CD4-positive, alpha-beta T cell treated with Interferon gamma for 1 hour (primary cell): ENCODE data around the gene MAP1S.
A peak's percentile ranks its signal among the peaks of the same experiment; 100 is the strongest.

Experiments
- DNase-seq: peaks from one replicate; pipeline ENCODE4 v3.0.0-alpha.2; 2020

The MAP1S gene

DNA sequence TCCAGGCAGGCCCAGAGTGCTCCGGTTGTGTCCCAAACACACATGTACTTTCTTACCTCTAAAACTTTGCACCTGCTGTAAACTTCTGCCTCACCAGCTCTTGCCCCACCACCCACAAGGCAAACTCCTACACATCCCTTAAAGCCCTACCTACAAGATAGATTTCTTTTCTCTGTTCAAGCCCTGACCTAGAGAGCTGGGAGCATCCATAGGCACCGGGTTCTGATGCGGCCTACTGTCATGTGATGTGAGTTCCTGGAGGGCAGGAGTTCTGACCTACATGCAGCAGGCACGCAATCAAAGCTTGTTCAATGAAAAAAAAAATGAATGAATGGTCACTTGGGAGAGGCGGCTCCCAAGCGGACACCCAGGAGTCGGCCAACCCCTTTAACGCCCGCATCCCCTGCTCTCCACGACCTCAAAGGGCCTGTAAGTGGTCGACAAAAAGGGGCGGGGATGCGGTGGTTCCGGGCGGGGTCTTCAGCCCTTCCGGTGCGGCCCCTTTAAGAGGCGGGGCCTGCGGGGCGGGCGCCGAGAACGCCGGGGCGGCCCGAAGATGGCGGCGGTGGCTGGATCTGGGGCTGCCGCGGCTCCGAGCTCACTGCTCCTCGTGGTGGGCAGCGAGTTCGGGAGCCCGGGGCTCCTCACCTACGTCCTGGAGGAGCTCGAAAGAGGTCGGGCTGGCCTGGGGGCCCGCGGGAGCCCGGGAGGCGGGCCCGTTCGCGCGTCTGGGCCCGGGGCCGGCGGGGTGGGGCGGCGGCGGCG lies at the start of gene MAP1S:
Gene MAP1S (plus strand): TSS at position 534 of the 765 bp plus-strand sequence. CDS start 23 bp downstream, at position 557.
- DNase-seq = peak; percentile 50

DNA sequence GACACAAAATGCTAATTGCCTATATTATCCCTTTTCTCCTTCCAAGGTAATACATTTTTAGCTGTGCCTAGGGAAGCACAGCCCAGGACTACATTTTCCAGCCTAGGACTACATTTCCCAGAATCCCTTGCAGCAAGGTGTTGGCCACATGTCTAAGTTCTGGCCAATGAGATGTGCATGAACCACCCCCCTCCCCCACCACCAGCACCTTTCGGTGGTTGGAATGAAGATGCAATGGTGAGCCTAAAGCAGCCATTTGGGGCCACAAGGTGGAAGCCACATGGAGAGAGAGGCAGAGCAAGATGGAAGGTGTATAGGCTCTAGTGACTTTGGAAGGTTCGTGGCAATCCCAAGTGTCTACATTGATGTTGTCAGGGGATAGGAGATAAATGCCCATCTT lies 47.4 kb upstream of the MAP1S start:
- DNase-seq = no peak

DNA sequence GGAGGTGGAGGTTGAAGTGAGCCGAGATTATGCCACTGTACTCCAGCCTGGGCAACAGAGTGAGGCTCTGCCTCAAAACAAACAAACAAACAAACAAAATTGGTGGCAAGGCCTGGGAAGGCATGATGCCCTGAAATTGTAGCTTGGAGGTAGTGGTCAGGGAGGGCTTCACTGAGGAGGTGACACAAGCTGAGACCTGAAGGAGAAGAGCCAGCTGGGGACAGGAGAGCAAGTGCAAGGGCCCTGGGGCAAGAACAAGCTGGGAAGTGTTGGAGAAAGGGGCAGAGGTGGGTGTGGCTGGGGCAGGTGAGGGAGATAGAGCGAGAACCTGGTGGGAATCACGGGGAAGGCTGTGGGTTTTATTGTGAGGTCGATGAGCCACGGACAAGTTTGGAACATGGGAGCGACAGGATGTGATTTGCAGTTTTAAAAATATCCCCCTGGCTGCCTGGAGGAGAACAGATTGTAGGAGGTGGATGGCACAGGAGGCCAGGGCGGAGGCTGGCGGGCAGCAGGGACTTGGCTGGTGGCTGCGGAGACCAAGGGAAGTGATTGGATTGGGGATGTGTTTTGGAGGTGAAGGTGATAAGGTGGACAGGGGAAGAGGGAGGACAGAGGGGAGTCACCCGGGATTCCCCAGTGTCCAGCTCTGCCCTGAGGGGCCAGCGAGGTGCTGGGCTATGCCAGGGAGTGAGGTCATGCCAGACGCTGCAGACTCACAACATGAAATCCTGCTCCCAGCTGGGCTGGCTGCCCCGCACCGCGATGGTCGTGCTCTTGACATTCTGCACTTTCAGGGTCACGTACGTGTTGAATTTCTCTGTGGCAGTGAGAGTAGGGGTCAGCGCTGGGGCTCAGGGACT lies 45.1 kb upstream of the MAP1S start:
- DNase-seq = no peak

- no peak for DNase-seq
Observed at GRCh38 chr19:17676295-17676694, 43.0 kb upstream of the MAP1S start.

DNA sequence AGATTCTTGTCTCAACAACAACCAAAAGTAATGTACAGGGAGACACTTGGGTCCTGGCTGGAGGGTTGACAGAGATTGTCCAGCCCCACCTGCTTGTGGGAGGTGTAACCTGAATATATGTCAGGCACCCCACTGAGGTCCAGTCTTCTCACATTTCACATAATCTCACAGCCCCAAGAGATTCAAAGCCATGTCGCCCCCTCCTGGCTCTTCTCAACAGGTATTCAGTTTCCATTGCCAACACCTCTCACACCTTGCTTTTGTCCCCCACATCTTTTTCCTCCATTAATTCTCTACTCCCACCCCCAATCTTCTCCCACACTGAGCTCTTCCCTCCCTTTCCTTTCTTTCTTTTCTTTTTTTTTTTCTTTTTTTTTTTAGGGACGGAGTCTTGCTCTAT lies 42.3 kb upstream of the MAP1S start:
- no peak for DNase-seq

DNA sequence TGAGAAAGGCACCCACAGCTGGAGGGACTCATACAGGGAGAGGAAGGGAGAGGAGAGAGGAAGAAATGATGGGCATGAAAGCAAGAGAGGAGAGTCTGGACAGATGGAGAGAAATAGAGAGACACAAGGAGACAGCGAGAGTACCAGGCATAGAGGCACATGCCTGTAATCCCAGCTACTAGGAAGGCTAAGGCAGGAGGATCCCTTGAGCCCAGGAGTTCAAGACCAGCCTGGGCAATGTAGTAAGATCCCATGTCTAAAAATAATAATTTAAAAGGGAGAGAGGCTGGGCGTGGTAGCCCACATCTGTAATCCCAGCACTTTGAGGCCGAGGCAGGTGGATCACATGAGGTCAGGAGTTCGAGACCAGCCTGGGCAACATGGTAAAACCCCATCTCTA lies 40.4 kb upstream of the MAP1S start:
- no peak for DNase-seq

DNA sequence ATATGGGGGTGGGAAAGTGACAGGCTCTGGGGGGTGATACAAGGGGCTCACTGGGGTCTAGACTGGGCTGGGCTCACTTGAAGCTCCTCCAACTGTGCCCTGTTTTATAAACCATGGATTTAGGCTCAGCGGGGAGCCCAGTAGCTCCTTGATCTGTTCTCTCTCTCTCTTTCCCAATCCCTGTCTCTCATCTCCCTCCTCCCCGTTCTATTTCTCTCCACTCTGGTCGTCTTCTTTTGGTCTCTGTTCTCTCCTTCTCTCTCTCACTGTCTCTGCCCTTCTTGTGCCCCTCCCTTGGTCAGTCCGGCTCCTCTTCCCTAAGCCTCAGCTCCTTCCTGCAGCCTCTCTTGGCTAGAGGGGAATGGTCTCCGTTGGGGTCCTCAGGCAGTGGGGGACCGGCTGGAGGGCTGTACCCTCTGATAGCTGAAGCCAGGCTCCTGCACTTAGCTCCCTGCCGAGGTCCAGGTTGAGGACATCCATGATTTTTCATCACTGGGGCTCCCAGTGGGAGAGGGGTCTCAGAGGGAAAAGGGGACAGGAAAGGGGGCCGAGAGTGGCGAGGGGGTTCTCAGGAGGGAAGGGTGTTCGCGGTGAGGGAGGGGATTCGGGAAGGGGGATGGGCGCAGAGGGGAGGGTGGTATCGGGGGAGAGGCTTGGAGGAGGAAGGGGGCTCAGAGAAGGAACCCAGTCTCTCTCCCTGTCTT lies 39.6 kb upstream of the MAP1S start:
- DNase-seq = no peak

- peak; percentile 78 for DNase-seq
Observed at GRCh38 chr19:17680230-17680722, 39.0 kb upstream of the MAP1S start.

GRCh38 chr19:17681505-17682125 lies 37.7 kb upstream of the MAP1S start:
- peak; percentile 7 for DNase-seq

DNA sequence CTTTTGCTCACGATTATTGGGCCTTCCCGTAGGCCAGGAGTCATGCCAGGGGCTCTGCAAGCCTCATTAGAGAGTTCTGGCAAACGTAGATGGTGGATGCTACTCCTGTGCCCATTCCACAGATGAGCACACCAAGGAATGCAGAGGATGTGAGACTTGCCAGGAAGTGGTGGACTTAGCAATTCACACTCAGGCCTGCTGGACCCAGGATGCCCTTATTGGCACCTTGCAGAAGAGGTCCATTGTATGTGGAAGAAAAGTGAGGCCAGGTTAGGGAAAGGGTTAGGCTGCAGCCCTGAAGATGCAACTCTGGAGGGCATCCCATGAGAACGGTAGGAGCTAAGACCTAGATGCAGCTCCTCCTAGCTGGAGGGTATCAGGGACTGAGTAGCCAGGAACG lies 37.0 kb upstream of the MAP1S start:
- no peak for DNase-seq

DNA sequence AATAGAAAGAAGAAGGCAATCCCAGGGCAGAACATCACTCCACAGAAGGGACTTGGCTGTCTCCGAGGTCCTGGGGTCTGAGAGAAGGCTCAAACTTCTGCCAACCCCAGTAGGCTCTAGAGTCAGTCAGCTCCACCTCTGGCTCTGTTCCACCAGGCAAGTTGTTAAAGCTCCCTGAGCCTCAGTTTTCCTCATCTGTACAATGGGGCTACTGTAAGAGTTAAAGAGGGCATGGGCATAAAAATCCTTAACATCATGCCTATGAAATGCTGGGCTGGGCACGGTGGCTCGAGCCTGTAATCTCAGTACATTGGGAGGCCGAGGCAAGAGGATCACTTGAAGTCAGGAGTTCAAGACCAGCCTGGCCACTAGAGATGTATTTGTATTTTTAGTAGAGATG lies 36.2 kb upstream of the MAP1S start:
- DNase-seq = no peak

GRCh38 chr19:17684256-17684655 lies 35.0 kb upstream of the MAP1S start:
- no peak for DNase-seq

GRCh38 chr19:17685451-17686022 lies 33.7 kb upstream of the MAP1S start:
- no peak for DNase-seq

GRCh38 chr19:17686023-17686521 lies 33.2 kb upstream of the MAP1S start:
- no peak for DNase-seq

DNA sequence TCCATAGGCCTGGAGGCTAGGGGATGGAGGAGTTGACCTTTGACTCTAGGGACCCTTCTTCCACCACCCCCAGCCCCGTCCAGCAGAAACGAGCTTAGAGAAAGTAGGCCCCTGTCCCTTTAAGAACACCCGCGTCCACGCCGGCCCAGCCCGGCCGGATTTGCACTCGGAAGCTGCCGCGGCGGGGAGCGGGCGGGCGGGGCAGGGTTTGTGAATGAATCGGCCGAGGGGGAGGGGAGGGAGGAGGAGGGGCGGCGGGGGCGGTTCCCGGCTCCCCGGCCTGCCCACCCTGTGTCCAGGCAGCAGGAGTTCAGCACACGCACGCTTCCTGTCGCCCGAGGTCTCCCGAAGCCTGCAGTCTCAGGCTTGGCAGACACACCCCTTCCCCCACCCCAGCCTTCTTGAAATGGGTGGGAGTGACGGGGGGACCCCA lies 32.7 kb upstream of the MAP1S start:
- DNase-seq = no peak

DNA sequence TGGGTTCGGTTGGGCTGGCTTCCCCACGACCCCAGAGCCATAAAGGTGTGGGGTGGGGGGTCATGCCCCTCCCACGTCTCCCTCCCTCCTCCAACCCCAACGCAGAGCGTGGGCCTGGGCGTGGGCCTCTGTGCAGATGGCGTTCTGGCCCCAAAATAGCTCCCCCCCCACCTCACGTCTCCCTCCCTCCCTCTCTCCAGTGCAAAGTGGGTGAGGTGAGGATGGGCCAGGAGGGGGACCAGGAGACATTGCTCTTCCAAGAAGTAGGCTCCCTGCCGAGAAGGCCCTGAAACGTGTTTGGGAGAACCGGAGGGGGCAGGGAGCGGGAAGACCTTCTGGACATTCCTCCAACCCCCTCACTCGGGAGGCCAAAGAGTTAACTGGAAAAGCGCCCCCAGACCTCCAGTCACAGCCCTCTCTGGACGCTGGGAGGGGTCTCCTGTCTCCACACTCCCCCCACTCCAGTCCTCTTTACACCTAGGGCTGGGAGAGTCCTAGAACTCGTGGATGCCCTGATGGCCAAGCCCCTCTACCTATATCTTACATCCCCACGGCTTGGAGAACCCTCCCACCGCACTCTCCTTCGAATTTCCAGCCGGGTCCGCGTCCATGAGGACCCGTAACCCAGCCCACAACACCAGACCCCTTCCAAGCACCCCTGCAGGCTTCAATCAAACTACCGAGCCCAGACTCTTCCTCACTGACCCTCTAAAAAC lies 32.0 kb upstream of the MAP1S start:
- no peak for DNase-seq

DNA sequence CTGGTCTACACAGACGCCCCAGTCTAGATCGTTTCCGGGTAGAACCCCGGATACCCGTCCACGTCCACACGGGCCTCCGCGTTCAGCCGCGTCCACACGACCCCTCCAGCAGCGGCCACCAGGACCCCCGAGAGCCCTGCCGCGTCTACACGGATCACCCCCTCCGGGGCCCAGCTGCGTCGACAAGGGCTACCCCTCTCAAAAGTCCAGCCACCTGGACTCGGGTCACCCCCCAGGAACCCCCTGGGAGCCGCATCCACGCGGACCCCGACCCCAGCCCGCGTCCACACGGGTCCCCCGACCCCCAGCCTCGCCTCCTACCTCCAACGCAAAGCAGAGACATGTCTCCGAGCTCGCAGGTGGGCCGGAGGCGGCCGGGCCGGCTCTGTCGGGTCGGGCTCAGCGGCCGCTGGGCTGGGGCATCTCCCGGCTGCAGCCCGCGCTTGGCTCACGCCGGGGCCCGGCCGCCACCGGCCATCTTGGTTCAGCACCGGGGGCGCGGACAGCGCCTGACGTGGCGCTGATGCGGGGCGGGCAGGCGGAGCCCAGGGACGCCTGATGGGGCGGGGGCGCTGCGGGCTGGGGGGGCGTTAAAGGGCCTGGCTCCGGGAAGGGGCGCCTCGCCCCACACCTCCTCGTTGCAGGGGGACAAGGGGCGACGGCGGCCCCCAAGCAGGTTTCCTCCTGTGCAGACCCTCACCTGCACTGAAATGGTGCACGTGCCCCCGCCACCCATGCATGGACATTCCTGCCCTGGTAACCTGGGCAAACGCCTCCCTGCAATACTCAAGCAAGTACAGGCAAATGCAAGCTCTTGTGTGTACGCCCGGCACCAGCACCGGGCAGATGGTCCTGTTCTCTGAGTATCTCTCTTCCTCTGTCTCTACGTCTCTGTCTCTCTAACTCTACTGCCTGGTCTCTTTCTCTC lies 31.2 kb upstream of the MAP1S start, which contains the start of gene UNC13A:
Gene UNC13A (minus strand): TSS at position 498 of the 928 bp plus-strand sequence. CDS start 155 bp downstream, at position 343.
- peak; percentile 32 for DNase-seq

DNA sequence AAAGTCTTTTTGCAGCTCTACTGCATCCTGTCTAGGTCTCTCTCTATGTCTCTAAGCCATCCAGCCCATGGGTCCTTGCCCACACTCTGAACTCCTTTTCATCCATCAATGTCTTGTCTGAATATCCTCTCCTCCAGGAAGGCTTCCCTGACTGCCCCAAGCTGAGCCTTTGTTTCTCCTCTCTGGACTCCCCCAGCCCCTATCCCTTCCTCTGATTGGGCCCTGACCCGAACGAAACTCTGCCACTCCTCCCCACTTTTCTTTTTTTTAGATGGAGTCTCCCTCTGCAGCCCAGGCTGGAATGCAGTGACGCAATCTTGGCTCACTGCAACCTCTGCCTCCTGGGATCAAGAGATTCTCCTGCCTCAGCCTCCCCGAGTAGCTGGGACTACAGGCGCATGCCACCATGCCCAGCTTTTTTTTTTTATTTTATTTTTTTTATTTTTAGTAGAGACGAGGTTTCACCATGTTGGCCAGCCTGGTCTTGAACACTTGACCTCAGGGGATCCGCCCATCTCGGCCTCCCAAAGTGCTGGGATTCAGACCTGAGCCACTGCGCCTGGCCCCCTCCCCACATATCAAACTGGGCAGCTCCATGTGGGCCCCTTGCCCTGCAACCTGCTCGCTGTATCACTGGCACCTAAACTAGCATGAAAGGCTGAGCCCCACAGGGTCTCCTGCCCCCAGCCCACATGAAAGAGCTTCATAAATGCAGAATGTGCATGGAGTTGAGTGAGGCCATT lies 30.3 kb upstream of the MAP1S start:
- DNase-seq = no peak

GRCh38 chr19:17692566-17692965 lies 26.7 kb upstream of the MAP1S start:
- DNase-seq = no peak
